ENCODE measurements around the gene PACRG. TPM values are rescaled to one million over a fixed set of nuclear protein-coding genes. Genes with fewer than 3 reads are reported as not detected.

Gene PACRG
- total RNA-seq, 2 experiments from 2014 or later, result 0.66 to 0.81 TPM

DNA sequence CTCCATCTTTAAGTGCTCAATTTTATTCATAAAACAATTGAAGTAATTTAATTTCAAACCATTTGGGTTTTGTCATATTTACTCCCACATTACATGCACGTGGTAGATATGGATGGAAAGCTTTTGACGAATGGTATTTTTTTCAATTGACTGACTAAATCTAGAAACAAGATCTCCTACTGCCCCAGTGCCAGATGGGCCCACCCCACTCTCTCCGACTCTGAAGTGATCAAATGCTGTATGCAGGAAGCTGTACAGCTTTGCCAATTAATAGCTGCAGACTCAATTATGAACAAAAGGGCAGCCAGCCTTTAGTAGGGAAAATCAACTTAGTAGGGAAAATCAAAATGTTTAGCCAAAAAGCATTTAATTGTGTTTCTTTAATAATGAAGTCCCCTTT lies 46.2 kb downstream of the PACRG start:
- Histone ChIP-seq H3K36me3 (ENCODE audit: insufficient read depth, low read length) (no peaks in the 10 kb centered on the region), H3K27ac (ENCODE audit: low read depth in 1 of 2, low read length in 2 of 2) (no peak overlapping the region), H3K4me1 (ENCODE audit: insufficient read depth, low read length) (no peaks in the 10 kb centered on the region), H3K27me3 (ENCODE audit: control insufficient read depth in 1 of 2, insufficient read depth in 2 of 2, low read length in 2 of 2) (no peaks in the 10 kb centered on the region), H3K4me3 (ENCODE audit: low read length) (no peak overlapping the region), H3K9me3 (ENCODE audit: control insufficient read depth in 1 of 2, insufficient read depth in 1 of 2, low read length in 2 of 2) (peaks cover 0 to 4% of the 10 kb centered on the region in 2 experiments)
- intact Hi-C loops (cut with DNase I, micrococcal nuclease), result no loop called here
- H3K27ac Mint-ChIP-seq, result no peak overlapping the region
- ATAC-seq (ENCODE audit: poor library complexity) (no peak), DNase-seq (no peak)
- H3K4me3 Mint-ChIP-seq, result no peak overlapping the region
- H3K9me3 Mint-ChIP-seq, result peaks cover 3% of the 10 kb centered on the region
- ChIA-PET CTCF (no interaction called here), POLR2A (no interaction called here)
- H3K36me3 Mint-ChIP-seq (ENCODE audit: low read depth), result no peaks in the 10 kb centered on the region
- H3K4me1 Mint-ChIP-seq (ENCODE audit: low read depth), result peaks cover under 1% of the 10 kb centered on the region
- TF ChIP-seq, protein P1, sequence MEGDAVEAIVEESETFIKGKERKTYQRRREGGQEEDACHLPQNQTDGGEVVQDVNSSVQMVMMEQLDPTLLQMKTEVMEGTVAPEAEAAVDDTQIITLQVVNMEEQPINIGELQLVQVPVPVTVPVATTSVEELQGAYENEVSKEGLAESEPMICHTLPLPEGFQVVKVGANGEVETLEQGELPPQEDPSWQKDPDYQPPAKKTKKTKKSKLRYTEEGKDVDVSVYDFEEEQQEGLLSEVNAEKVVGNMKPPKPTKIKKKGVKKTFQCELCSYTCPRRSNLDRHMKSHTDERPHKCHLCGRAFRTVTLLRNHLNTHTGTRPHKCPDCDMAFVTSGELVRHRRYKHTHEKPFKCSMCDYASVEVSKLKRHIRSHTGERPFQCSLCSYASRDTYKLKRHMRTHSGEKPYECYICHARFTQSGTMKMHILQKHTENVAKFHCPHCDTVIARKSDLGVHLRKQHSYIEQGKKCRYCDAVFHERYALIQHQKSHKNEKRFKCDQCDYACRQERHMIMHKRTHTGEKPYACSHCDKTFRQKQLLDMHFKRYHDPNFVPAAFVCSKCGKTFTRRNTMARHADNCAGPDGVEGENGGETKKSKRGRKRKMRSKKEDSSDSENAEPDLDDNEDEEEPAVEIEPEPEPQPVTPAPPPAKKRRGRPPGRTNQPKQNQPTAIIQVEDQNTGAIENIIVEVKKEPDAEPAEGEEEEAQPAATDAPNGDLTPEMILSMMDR (IDR thresholded peaks at IDR 0.05), result no peak
- H3K27me3 Mint-ChIP-seq, result no peaks in the 10 kb centered on the region

DNA sequence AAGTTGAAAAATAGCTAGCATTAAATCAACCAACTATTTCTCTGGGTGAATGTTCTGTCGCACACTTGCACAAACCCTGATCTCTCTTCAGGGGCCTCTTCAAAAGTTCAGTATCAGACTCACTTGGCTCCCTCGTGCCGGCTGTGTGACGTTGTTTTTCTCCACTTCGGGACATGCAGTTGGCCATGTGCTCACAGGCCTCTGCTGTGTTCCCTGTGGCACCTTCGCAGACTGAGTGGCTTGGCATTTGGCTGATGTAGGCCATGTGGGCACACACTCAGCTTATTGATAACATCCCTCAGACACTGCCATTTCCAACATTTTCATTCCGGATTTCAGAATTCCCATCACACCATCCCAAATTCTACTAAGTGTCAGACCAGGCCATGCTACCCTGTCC lies 49.3 kb downstream of the PACRG start:
- CTCF ChIA-PET, result interaction anchor here (1.1 kb wide), 1 partner anchor 43 kb away, joined by 3 read pairs; no protein-coding TSS in a partner anchor
- Mint-ChIP-seq H3K36me3 (ENCODE audit: low read depth) (no peaks in the 10 kb centered on the region), H3K27me3 (no peaks in the 10 kb centered on the region), H3K9me3 (peaks cover 15% of the 10 kb centered on the region), H3K4me3 (no peak overlapping the region), H3K27ac (no peak overlapping the region), H3K4me1 (ENCODE audit: low read depth) (no peaks in the 10 kb centered on the region)
- TF ChIP-seq, protein P1 (IDR thresholded peaks at IDR 0.05), result no peak
- no peak overlapping the region for H3K27ac ChIP-seq (ENCODE audit: low read depth in 1 of 2, low read length in 2 of 2)
- POLR2A ChIA-PET, result no interaction called here
- H3K27me3 ChIP-seq (ENCODE audit: control insufficient read depth in 1 of 2, insufficient read depth in 2 of 2, low read length in 2 of 2), result no peaks in the 10 kb centered on the region
- no peaks in the 10 kb centered on the region for H3K36me3 ChIP-seq (ENCODE audit: insufficient read depth, low read length)
- ATAC-seq (ENCODE audit: poor library complexity), result no peak
- intact Hi-C loops (cut with DNase I, micrococcal nuclease), result no loop called here
- no peak for DNase-seq
- no peak overlapping the region for H3K4me3 ChIP-seq (ENCODE audit: low read length)
- H3K9me3 ChIP-seq (ENCODE audit: control insufficient read depth in 1 of 2, insufficient read depth in 1 of 2, low read length in 2 of 2), result peaks cover 0 to 4% of the 10 kb centered on the region in 2 experiments
- no peaks in the 10 kb centered on the region for H3K4me1 ChIP-seq (ENCODE audit: insufficient read depth, low read length)

DNA sequence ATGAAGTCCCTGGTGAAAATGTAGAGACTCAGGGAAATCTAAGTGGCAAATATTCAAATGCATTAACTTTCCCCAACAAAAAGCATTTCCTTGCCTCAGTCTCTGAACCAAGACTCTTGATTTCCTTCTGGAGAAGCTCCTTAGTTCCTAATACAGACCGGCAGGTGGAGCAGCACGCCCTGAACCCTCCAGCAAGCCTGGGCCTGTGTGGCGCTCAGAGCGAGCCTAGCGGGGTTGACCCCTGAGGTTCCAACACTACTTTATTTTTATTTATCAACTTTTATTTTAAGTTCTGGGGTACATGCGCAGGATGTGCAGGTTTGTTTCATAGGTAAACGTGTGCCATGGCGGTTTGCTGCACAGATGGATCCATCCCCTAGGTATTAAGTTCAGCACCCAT lies 50.8 kb downstream of the PACRG start:
- Mint-ChIP-seq H3K4me1 (ENCODE audit: low read depth) (no peaks in the 10 kb centered on the region), H3K27me3 (no peaks in the 10 kb centered on the region), H3K36me3 (ENCODE audit: low read depth) (no peaks in the 10 kb centered on the region), H3K4me3 (no peak overlapping the region), H3K9me3 (peaks cover 15% of the 10 kb centered on the region), H3K27ac (no peak overlapping the region)
- H3K4me1 ChIP-seq (ENCODE audit: insufficient read depth, low read length), result no peaks in the 10 kb centered on the region
- H3K36me3 ChIP-seq (ENCODE audit: insufficient read depth, low read length), result no peaks in the 10 kb centered on the region
- TF ChIP-seq, protein P1 (IDR thresholded peaks at IDR 0.05), result no peak
- no peak overlapping the region for H3K4me3 ChIP-seq (ENCODE audit: low read length)
- intact Hi-C loops (cut with DNase I, micrococcal nuclease), result no loop called here
- no peak for DNase-seq
- CTCF ChIA-PET, result no interaction called here
- peaks cover 0 to 4% of the 10 kb centered on the region in 2 experiments for H3K9me3 ChIP-seq (ENCODE audit: control insufficient read depth in 1 of 2, insufficient read depth in 1 of 2, low read length in 2 of 2)
- POLR2A ChIA-PET, result no interaction called here
- no peak for ATAC-seq (ENCODE audit: poor library complexity)
- H3K27ac ChIP-seq (ENCODE audit: low read depth in 1 of 2, low read length in 2 of 2), result no peak overlapping the region
- H3K27me3 ChIP-seq (ENCODE audit: control insufficient read depth in 1 of 2, insufficient read depth in 2 of 2, low read length in 2 of 2), result no peaks in the 10 kb centered on the region
